GM12872 (cell line): ENCODE results near the gene CPVL.

Source experiments
- CTCF ChIP-seq: IDR thresholded peaks from 3 replicates; pipeline ENCODE4 v1.5.1; 2011; ENCODE audit warnings: low read depth, mild to moderate bottlenecking, low read length, moderate library complexity; ENCODE audit not compliant: insufficient read depth

Gene CPVL

GRCh38 chr7:28999895-29000716 is 146.2 kb downstream of the CPVL start:
- TF ChIP-seq CTCF: no peak

GRCh38 chr7:28999427-28999826 is 146.9 kb downstream of the CPVL start:
- TF ChIP-seq CTCF: no peak

- no peak for TF ChIP-seq CTCF
These were observed 148.2 kb downstream of the CPVL start for GRCh38 chr7:28998105-28998504.

GRCh38 chr7:28996836-28997235 is 149.5 kb downstream of the CPVL start:
- TF ChIP-seq CTCF: no peak

GRCh38 chr7:28993371-28993770 is 153.0 kb downstream of the CPVL start:
- no peak for TF ChIP-seq CTCF

- TF ChIP-seq CTCF: no peak
These were observed 153.5 kb downstream of the CPVL start for GRCh38 chr7:28992798-28993197.

GRCh38 chr7:28990200-28990960 is 156.0 kb downstream of the CPVL start:
- TF ChIP-seq CTCF: no peak
